Keratinocyte (primary cell): ENCODE data around the gene TTI1.

Experiments
- EZH2 ChIP-seq: IDR thresholded peaks from one replicate; pipeline ENCODE4 v1.6.1; 2012; ENCODE audit warnings: inconsistent platforms, mild to moderate bottlenecking, low read length, moderate library complexity
- TF ChIP-seq, protein P1 (sequence below), 3 experiments: IDR thresholded peaks in 1 of 3; conservative IDR thresholded peaks in 1 of 3; optimal IDR thresholded peaks in 1 of 3; 2 replicates in 2 of 3; 3 replicates in 1 of 3; pipeline versions ENCODE3 to v1.5.1; 2011; ENCODE audit warnings: low read length in 3 of 3, mild to moderate bottlenecking in 3 of 3, moderate library complexity in 2 of 3, control low read depth in 1 of 3, inconsistent platforms in 1 of 3; ENCODE audit not compliant: insufficient read depth in 2 of 3; ENCODE audit errors: extremely low read depth in 1 of 3

GRCh38 chr20:37981568-37981967 lies 51.7 kb downstream of the TTI1 start:
- TF ChIP-seq, protein P1, sequence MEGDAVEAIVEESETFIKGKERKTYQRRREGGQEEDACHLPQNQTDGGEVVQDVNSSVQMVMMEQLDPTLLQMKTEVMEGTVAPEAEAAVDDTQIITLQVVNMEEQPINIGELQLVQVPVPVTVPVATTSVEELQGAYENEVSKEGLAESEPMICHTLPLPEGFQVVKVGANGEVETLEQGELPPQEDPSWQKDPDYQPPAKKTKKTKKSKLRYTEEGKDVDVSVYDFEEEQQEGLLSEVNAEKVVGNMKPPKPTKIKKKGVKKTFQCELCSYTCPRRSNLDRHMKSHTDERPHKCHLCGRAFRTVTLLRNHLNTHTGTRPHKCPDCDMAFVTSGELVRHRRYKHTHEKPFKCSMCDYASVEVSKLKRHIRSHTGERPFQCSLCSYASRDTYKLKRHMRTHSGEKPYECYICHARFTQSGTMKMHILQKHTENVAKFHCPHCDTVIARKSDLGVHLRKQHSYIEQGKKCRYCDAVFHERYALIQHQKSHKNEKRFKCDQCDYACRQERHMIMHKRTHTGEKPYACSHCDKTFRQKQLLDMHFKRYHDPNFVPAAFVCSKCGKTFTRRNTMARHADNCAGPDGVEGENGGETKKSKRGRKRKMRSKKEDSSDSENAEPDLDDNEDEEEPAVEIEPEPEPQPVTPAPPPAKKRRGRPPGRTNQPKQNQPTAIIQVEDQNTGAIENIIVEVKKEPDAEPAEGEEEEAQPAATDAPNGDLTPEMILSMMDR (optimal IDR thresholded peaks at IDR 0.05 in 1 of 3, IDR thresholded peaks at IDR 0.05 in 1 of 3, conservative IDR thresholded peaks at IDR 0.05 in 1 of 3; ENCODE audit: extremely low read depth in 1 of 3, insufficient read depth in 2 of 3, low read length in 3 of 3) = no peak
- no peak for TF ChIP-seq EZH2
